IPS-20b (cell line): Measurements from ENCODE around the gene COL18A1.

Experiments used
- H3K27ac ChIP-seq: one replicate; pipeline ENCODE4 v1.5.1; 2013; ENCODE audit warnings: low read length
- H3K27me3 ChIP-seq: 2 replicates; pipeline ENCODE4 v1.6.1; 2013; ENCODE audit warnings: mild to moderate bottlenecking, low read length, inconsistent platforms; ENCODE audit not compliant: insufficient read depth
- H3K36me3 ChIP-seq: 2 replicates; pipeline ENCODE4 v1.6.1; 2013; ENCODE audit warnings: low read depth, mild to moderate bottlenecking, inconsistent platforms, low read length, moderate library complexity; ENCODE audit not compliant: insufficient read depth
- H3K4me1 ChIP-seq: 2 replicates; pipeline ENCODE4 v1.6.1; 2013; ENCODE audit warnings: mild to moderate bottlenecking, control low read depth, inconsistent platforms, low read length, moderate library complexity; ENCODE audit not compliant: insufficient read depth
- H3K4me3 ChIP-seq: 2 replicates; pipeline ENCODE4 v1.5.1; 2013; ENCODE audit warnings: mild to moderate bottlenecking, low read length, inconsistent platforms
- H3K9ac ChIP-seq: 2 replicates; pipeline ENCODE4 v1.6.1; 2013; ENCODE audit warnings: low read depth, mild to moderate bottlenecking, inconsistent platforms, low read length, moderate library complexity
- H3K9me3 ChIP-seq: 2 replicates; pipeline ENCODE4 v1.6.1; 2013; ENCODE audit warnings: mild to moderate bottlenecking, low read depth, low read length, inconsistent platforms; ENCODE audit not compliant: insufficient read depth

COL18A1 gene

GRCh38 chr21:45412909-45413611 lies 8.1 kb downstream of the COL18A1 start:
- Histone ChIP-seq H3K27ac (no peak overlapping the region), H3K4me1 (peaks cover 45% of the 10 kb centered on the region), H3K36me3 (0 out of 2 replicates have a peak, but pooled peaks cover 7% of the 10 kb centered on the region), H3K9me3 (no peaks in the 10 kb centered on the region), H3K4me3 (no peak overlapping the region), H3K27me3 (no peaks in the 10 kb centered on the region), H3K9ac (peak overlapping the region; percentile 21; the same call in 1 of the 2 replicates)

DNA sequence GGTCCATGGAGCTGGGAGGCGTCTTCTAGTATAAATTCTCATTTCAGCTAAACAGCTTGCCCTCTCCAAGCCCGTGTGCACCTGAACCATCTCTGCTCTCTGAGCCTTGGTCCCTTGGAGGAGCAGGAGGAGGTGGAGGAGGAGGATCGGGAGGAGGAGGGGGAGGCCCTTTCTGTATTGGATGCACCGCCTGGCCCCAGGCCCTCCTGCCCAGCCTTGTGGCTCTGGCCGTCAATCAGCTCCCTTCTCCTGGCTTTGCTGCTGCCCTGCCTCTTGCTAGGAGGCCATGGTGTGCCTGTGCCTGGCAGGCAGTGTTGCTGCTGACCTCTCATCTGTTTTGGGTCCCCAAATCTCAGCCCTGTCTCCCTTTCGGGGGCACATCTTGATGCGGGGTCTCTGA lies 9.0 kb downstream of the COL18A1 start:
- Histone ChIP-seq H3K9ac (no peak overlapping the region), H3K4me3 (no peak overlapping the region), H3K27ac (no peak overlapping the region), H3K36me3 (0 out of 2 replicates have a peak, but pooled peaks cover 7% of the 10 kb centered on the region), H3K4me1 (peaks cover 37% of the 10 kb centered on the region), H3K9me3 (no peaks in the 10 kb centered on the region), H3K27me3 (no peaks in the 10 kb centered on the region)

DNA sequence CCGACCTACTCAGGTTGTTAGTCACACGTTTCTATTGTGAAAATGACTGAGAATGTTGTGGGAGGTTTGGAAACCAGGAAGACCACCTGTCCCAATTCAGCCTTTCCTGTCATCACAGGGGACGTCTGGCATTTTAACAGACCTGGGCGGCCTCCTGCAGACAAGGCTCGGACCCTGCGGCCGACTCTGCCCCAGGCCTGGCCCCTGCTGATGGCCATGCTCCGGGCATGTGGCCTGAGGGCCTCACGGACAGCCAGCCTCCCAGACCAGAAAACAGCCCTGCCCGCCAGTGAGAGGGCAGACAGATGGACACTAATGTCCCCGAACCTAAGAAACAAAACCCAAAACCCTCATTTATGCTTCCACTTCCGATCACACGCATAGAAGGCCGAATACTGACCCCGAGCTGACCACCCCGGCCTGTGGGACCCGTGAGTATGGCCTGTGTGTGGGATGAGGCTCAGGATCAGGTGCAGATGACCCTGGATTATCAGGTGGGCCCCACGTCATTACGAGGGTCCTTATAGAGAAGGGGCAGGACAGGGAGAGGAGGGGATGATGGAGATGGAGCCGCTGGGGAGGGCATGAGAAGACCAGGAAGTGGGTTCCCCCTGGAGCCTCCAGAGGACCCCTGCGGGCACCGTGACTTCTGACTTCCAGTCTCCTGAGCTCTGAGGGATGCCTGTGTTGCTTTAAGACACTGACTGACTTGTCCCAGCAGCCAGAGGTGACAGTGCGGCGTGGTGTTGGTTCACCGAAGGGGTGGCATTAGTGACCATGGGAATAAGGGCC lies 9.6 kb downstream of the COL18A1 start:
- no peaks in the 10 kb centered on the region for H3K9me3 ChIP-seq
- peaks cover 33% of the 10 kb centered on the region for H3K4me1 ChIP-seq

DNA sequence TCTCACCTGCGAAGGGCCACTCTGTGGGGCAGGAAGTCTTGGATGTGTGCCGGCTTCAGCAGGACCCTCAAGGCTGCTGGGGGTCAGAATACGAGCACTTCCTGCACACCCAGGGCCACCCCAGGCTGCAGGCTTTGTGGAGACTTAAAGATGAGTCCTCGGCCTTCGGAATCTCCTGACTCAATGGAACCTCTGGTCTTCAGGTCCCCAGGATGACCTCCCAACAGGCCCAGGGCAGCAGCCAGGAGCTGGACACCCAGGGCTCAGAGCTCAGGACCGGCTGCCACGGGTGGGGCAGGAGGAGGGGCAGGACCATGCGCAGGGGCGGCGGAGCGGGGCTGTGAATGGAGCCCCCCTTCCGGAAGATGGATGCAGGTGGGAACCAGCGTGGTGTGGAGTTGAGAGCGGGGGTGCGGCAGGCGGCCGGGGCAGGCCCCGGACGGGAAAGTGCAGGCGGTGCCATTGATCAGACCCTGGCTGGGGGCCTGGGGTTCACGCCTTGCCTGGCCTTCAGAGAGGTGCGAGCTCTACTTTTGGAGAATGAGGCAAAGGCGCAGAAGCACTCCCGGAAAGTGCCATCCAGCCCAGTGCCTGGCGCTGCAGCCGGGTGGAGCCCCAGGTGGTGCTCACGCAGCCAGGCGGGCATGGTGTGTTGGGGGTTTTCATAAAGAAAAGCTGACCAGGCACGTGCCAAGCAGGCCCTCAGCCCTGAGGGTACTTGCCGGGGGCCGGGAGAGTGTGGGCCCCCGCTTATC lies 10.4 kb downstream of the COL18A1 start:
- H3K4me1 ChIP-seq: peaks cover 32% of the 10 kb centered on the region
- no peaks in the 10 kb centered on the region for H3K27me3 ChIP-seq
- no peak overlapping the region for H3K27ac ChIP-seq
- H3K4me3 ChIP-seq: no peak overlapping the region
- H3K36me3 ChIP-seq: peaks cover 7% of the 10 kb centered on the region; the same call in 1 of the 2 replicates
- H3K9ac ChIP-seq: no peak overlapping the region
- H3K9me3 ChIP-seq: no peaks in the 10 kb centered on the region

More for the DNA sequence above, 9.6 kb downstream of the COL18A1 start:
- Histone ChIP-seq H3K36me3 (0 out of 2 replicates have a peak, but pooled peaks cover under 1% of the 10 kb centered on the region), H3K9ac (no peak overlapping the region), H3K27ac (no peak overlapping the region), H3K27me3 (no peaks in the 10 kb centered on the region), H3K4me3 (no peak overlapping the region)

- Histone ChIP-seq H3K27ac (no peak overlapping the region), H3K4me1 (peaks cover 28% of the 10 kb centered on the region), H3K9me3 (no peaks in the 10 kb centered on the region), H3K9ac (no peak overlapping the region; the same call in 1 of the 2 replicates), H3K4me3 (no peak overlapping the region), H3K27me3 (no peaks in the 10 kb centered on the region), H3K36me3 (peaks cover 11% of the 10 kb centered on the region; the same call in 1 of the 2 replicates)
Observed at GRCh38 chr21:45415943-45416611, 11.1 kb downstream of the COL18A1 start.

DNA sequence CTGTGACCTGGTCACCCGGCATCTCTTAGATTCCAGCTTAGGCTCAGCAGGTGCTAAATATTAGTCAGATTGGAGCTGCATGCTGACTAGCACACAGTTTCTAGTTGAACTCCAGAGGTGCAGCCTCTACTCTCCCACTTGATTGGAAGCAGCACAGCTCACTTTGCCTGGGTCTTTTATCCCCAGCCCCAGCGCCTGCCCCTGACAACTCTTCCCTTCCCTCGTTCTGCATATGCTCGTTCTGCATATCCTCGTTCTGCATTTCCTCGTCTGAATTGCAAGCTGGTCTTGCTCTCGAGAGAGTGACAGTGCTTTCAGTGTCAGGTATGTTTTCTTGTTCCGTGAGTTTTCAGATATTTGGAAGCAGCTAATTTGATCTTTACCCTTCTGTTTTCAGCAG lies 11.7 kb downstream of the COL18A1 start:
- no peaks in the 10 kb centered on the region for H3K27me3 ChIP-seq
- peaks cover 28% of the 10 kb centered on the region for H3K4me1 ChIP-seq
- H3K27ac ChIP-seq: no peak overlapping the region
- no peaks in the 10 kb centered on the region for H3K9me3 ChIP-seq
- H3K9ac ChIP-seq: no peak overlapping the region
- no peak overlapping the region for H3K4me3 ChIP-seq
- peaks cover 13% of the 10 kb centered on the region; the same call in 1 of the 2 replicates for H3K36me3 ChIP-seq

DNA sequence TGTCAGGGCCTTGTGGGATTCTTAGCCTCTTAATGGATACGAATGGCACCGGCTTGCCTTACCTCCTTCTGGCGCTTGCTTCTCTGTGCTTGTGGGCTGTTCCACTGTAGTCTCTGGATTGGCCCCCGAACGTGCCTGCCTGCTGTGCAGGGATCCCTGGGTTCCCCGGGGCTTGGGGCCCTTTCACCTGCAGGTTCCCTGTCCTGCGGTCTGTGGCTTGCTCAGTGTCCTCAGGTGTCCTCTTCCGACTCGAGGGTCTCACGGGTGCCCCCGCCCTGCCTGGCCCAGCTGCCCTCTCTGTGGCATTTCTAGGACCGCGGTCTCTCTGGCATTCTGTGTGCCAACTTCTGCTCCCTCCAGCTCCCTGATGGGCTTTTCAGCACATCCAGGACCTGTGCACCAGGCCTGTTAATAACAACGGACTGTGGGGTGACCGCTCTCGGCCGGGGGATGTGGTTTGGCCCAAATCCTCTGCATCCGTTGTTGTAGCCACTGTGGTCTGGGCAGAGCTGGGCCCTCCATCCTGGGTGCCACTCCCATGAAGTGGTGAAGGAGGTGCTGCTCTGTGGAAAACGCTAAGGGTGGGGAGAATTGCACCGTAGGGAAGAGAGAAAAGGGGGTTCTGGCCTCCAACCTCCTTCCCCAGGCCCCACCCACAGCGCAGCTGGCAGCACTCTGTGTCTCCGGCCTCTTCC lies 12.4 kb downstream of the COL18A1 start:
- H3K27me3 ChIP-seq: no peaks in the 10 kb centered on the region
- no peak overlapping the region; the same call in 1 of the 2 replicates for H3K9ac ChIP-seq
- no peak overlapping the region for H3K4me3 ChIP-seq
- H3K36me3 ChIP-seq: peaks cover 16% of the 10 kb centered on the region; the same call in 1 of the 2 replicates
- peaks cover 28% of the 10 kb centered on the region for H3K4me1 ChIP-seq
- no peaks in the 10 kb centered on the region for H3K9me3 ChIP-seq
- H3K27ac ChIP-seq: no peak overlapping the region

DNA sequence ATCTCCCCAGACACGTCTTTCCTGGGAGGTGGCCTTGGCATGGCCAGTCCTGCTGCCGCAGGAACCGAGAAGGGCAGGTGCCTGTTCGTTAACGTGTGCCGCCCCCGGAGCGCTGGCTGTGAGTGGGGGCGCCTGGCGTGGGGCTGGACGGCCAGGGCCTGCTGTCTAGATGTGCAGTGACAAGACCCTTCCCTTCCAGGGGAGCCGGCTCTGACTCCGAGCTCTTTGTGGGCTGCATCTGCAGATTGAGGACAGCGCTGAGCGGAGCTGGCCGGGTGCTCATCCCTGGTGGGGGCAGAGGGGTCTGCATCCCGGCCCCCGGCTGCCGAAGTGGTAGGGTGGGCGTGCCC lies 13.0 kb downstream of the COL18A1 start:
- Histone ChIP-seq H3K9me3 (no peaks in the 10 kb centered on the region), H3K4me1 (peaks cover 24% of the 10 kb centered on the region), H3K9ac (no peak overlapping the region), H3K27ac (no peak overlapping the region), H3K27me3 (no peaks in the 10 kb centered on the region), H3K36me3 (peaks cover 16% of the 10 kb centered on the region; the same call in 1 of the 2 replicates), H3K4me3 (no peak overlapping the region)

- H3K9ac ChIP-seq: no peak overlapping the region
- H3K4me3 ChIP-seq: no peak overlapping the region
- H3K9me3 ChIP-seq: no peaks in the 10 kb centered on the region
- peaks cover 24% of the 10 kb centered on the region for H3K4me1 ChIP-seq
- H3K27me3 ChIP-seq: no peaks in the 10 kb centered on the region
- H3K27ac ChIP-seq: no peak overlapping the region
- H3K36me3 ChIP-seq: peaks cover 16% of the 10 kb centered on the region; the same call in 1 of the 2 replicates
Observed at GRCh38 chr21:45418301-45419071, 13.5 kb downstream of the COL18A1 start.

DNA sequence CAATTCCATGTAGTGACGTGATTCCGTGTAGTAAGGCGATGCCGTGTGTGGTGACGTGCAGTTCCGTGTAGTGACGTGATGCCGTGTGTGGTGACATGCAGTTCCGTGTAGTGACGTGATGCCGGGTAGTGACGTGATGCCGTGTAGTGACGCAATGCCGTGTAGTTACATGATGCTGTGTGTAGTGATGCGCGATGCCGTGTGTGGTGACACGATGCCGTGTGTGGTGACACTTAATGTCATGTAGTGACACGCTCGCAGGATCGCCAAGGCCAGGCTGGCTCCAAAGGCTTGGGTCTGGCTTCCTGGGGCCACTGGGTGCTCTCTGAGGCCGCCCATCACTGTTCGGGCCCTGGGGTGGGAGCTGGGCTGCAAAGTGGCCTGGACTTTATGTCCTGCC lies 14.2 kb downstream of the COL18A1 start:
- Histone ChIP-seq H3K4me1 (peaks cover 22% of the 10 kb centered on the region), H3K9me3 (no peaks in the 10 kb centered on the region), H3K4me3 (no peak overlapping the region), H3K27me3 (no peaks in the 10 kb centered on the region), H3K36me3 (peaks cover 16% of the 10 kb centered on the region; the same call in 1 of the 2 replicates), H3K27ac (no peak overlapping the region), H3K9ac (no peak overlapping the region)
